LNCaP clone FGC (cell line): ENCODE results near the gene RNF141.

Experiments
- DNase-seq: peaks from one replicate; pipeline ENCODE4 v3.0.0-alpha.2; 2011; ENCODE audit warnings: low read depth
- H3K4me3 ChIP-seq: 2 replicates; pipeline ENCODE4 v1.5.1; 2011; ENCODE audit warnings: mild to moderate bottlenecking, low read depth, low read length, control low read depth
- TF ChIP-seq, protein P1 (sequence below): IDR thresholded peaks from 2 replicates; pipeline ENCODE4 v1.5.1; 2012; ENCODE audit warnings: mild to moderate bottlenecking; ENCODE audit not compliant: control insufficient read depth, insufficient read depth; ENCODE audit errors: extremely low read depth

Gene RNF141

DNA sequence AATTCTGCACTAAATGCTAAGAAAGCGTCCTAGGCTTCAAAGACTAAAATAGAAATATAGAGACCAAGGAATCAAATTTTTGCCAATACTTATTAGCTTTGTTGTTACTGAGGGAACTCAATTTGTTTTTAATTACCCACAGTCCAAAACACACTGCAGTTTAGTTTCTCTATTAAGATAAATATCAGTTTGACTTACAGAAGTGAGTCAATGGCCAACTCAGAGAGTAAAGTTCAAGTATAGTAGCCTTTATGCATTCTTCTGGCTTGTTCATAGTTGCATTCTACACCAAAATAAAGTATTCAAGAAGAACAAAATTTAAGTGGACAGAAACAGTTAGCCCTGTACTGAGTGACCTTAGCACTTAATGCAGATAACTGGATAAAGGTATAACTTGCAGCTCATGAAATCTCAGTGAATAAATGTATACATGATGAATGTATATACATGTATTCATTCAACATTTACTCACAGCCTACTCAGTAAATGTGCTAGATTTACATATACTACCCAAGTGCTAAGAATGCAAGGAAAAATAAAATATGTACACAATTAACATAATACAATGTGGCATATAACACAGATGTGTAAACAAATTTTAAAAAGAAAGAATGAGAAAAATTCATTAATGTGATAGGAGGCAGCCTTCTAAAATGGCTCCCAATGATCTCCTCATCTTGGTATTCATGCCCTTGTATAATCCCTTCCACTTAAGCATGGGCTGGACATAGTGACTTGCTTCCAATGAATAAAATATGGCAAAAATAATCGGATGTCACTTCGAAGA is 9.7 kb upstream of the RNF141 start:
- TF ChIP-seq, protein P1, sequence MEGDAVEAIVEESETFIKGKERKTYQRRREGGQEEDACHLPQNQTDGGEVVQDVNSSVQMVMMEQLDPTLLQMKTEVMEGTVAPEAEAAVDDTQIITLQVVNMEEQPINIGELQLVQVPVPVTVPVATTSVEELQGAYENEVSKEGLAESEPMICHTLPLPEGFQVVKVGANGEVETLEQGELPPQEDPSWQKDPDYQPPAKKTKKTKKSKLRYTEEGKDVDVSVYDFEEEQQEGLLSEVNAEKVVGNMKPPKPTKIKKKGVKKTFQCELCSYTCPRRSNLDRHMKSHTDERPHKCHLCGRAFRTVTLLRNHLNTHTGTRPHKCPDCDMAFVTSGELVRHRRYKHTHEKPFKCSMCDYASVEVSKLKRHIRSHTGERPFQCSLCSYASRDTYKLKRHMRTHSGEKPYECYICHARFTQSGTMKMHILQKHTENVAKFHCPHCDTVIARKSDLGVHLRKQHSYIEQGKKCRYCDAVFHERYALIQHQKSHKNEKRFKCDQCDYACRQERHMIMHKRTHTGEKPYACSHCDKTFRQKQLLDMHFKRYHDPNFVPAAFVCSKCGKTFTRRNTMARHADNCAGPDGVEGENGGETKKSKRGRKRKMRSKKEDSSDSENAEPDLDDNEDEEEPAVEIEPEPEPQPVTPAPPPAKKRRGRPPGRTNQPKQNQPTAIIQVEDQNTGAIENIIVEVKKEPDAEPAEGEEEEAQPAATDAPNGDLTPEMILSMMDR, result no peak
- H3K4me3 ChIP-seq, result no peak overlapping the region
- DNase-seq, result no peak

DNA sequence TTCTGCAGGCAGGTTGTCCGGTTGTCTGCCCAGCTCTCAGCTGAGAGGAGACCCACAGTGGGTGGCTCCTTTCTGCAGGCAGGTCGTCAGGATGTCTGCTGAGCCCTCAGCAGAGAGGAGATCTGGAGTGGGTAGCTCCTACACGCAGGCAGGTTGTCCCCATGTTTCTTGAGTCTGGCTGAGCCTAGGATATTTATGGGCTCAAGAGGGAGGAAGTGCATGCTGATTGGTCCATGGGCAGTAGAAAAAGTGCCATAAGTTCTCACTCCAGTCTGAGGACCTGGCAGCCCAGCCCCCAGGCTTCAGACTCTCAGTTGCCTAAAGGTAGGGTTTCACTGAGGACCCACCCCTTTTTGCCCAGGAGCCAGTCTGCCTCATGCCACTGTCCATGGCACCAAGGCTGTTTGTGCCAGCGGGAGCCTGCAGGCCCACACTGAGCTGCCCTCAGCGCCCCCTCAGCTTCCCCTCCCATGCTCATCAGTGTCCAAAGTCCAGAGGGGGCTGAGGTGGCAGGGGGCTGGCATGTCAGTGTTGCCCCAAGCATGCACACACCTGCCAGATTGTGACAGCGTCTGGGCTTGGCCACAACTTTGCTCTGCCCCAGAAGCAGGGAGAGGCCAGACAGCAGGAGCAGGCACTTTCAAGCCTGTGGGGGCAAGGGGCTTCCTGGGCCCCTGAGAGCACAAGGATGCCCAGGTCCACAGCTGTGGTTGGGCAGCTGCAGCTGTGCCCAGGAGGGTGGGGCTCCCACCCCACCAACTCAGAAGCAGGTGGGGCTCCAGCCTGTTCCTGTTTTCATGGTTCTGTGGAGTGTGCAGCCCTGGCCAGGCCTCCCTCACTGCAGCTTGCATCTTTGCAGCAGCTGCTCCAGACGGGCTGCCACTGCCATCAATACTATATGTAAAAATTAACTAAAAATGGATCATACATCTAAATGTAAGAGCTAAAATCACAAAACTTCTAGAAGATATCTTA is 3.8 kb upstream of the RNF141 start:
- no peak overlapping the region for H3K4me3 ChIP-seq
- TF ChIP-seq, protein P1, result no peak
- no peak for DNase-seq

DNA sequence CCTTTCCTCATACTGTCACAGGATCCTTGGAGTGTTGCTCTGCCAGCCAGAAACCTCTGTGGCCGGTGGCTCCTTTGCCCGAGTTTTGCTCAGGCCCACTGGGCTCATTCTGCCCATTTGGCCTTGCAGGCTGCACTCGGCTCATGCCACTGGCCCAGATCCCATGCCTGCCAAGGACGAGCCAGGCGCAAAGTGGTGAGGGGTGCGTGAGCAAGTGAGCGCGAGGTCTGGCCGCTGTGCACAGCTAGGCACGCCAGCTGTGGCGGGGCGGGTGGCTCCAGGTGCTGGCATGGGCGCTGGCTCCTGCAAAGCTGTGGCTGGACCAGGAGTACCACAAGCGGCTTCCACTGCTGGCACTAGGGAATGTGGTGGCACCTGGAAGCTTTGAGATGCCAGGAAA is 2.8 kb upstream of the RNF141 start:
- H3K4me3 ChIP-seq, result no peak overlapping the region
- TF ChIP-seq, protein P1, result no peak
- no peak for DNase-seq

DNA sequence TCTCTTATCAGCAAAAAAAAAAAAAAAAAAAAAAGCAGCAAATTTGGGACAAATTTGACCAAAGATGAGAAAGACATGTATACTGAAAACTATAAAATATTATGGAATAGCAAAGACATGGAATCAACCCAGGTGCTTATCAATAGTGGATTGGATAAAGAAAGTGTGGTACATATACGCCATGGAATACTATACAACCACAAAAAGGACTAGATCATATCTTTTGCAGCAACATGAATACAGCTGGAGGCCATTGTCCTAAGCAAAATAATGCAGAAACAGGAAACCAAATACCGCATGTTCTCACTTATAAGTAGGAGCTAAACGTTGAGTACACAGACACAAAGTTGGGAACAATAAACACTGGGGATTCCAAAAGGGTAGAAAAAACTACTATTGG is 1.8 kb upstream of the RNF141 start:
- TF ChIP-seq, protein P1, result no peak
- no peak overlapping the region for H3K4me3 ChIP-seq

DNA sequence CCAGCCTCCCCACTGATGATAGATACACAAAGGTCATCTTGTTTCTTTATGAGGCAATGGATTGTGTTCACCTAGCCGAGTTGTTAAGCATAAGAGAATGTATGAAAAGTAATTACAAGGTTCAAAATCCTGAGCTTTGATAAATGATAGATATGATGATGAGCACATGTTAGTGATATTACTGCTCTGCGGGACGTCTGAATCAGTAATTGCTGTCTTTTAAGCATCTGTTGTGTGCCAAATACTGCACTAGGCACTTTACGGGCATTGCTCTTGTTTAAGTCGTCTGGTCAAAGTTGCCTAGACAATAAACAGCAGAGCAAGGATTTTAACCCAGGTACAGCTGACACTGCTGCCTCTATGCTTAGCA is 559 bp upstream of the RNF141 start:
- DNase-seq, result no peak
- H3K4me3 ChIP-seq, result peak overlapping the region; percentile 80
- TF ChIP-seq, protein P1, result no peak

More for the DNA sequence above, 1.8 kb upstream of the RNF141 start:
- DNase-seq, result no peak

DNA sequence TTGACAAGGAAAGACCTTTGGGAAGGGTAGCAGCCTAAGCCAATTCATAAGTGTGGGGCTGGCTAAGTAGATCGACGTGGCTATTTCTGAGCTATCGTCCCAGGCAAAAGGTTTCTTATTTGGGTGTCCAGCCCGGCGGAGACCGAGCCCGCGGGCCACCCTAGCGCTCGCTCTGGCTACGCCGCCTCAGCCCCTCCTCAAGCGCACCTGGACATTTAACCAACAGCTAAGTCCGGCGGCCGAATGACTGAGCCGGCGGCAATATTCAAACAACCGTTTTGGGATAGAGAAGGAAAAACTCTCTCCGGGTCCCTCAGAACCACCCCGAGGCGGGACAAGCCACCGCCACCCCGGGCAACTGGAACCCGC is 457 bp downstream of the RNF141 start:
- peak overlapping the region; percentile 80 for H3K4me3 ChIP-seq
- no peak for DNase-seq
- TF ChIP-seq, protein P1, result no peak
